HEK293T (cell line): ENCODE measurements around the gene ZNF665.
A peak's percentile ranks its signal among the peaks of the same experiment; 100 is the strongest.
"Not testable (repeated sequence)": the region's sequence is repeated elsewhere in the genome, so short reads cannot be mapped to it uniquely, and the experiment has no call there.

ENCODE experiments used
- CTCF ChIA-PET: fragments of 350-600 bp; formaldehyde crosslinking; extraction: SDS; loops from one replicate; lab custom pipeline; 2021; ENCODE audit warnings: antibody characterized with exemption, inconsistent platforms; lab: Yijun Ruan, JAX
- POLR2A ChIA-PET: fragments of 350-600 bp; formaldehyde crosslinking; extraction: SDS; loops from one replicate; lab custom pipeline; 2020; ENCODE audit warnings: antibody characterized with exemption, inconsistent platforms; lab: Yijun Ruan, JAX
- DNase-seq: peaks from one replicate; pipeline ENCODE4 v3.0.0; 2012; ENCODE audit warnings: mixed read lengths; ENCODE audit errors: extremely low spot score
- BHLHE40 ChIP-seq: fragments of 450-650 bp; IDR thresholded peaks from 2 replicates; pipeline ENCODE4 v1.6.1; 2016; ENCODE audit warnings: mild to moderate bottlenecking, moderate library complexity, borderline replicate concordance
- CTBP1 ChIP-seq: fragments of 450-650 bp; IDR thresholded peaks from 2 replicates; pipeline ENCODE4 v1.6.1; 2016; ENCODE audit warnings: borderline replicate concordance
- ELF4 ChIP-seq: fragments of 450-650 bp; IDR thresholded peaks from 2 replicates; pipeline ENCODE4 v1.6.1; 2017; ENCODE audit warnings: antibody characterized with exemption
- FOXA1 ChIP-seq: fragments of 450-650 bp; IDR thresholded peaks from 2 replicates; pipeline ENCODE4 v1.6.1; 2016; ENCODE audit warnings: mild to moderate bottlenecking
- FOXK2 ChIP-seq: fragments of 450-650 bp; IDR thresholded peaks from 2 replicates; pipeline ENCODE4 v1.6.1; 2016; ENCODE audit warnings: mild to moderate bottlenecking
- FOXM1 ChIP-seq: fragments of 450-650 bp; IDR thresholded peaks from 2 replicates; pipeline ENCODE4 v1.6.1; 2017; ENCODE audit warnings: mild to moderate bottlenecking, borderline replicate concordance
- HDGF ChIP-seq: fragments of 450-650 bp; IDR thresholded peaks from 2 replicates; pipeline ENCODE4 v1.6.1; 2017; ENCODE audit warnings: antibody characterized with exemption, borderline replicate concordance
- L3MBTL2 ChIP-seq: fragments of 450-650 bp; conservative IDR thresholded peaks from 2 replicates; pipeline ENCODE4 v1.6.1; 2016; ENCODE audit warnings: mild to moderate bottlenecking
- LEF1 ChIP-seq: fragments of 450-650 bp; IDR thresholded peaks from 2 replicates; pipeline ENCODE4 v1.6.1; 2017; ENCODE audit warnings: mild to moderate bottlenecking, borderline replicate concordance
- NFRKB ChIP-seq: fragments of 450-650 bp; IDR thresholded peaks from 2 replicates; pipeline ENCODE4 v1.6.1; 2016; ENCODE audit warnings: mild to moderate bottlenecking, moderate library complexity
- SP1 ChIP-seq: fragments of 450-650 bp; IDR thresholded peaks from 2 replicates; pipeline ENCODE4 v1.6.1; 2017
- SUZ12 ChIP-seq: fragments of 450-650 bp; IDR thresholded peaks from 2 replicates; pipeline ENCODE4 v1.6.1; 2016; ENCODE audit warnings: mild to moderate bottlenecking
- TARDBP ChIP-seq: fragments of 450-650 bp; IDR thresholded peaks from 2 replicates; pipeline ENCODE4 v1.6.1; 2016
- ZNF384 ChIP-seq: fragments of 450-650 bp; IDR thresholded peaks from 2 replicates; pipeline ENCODE4 v1.6.1; 2016
- TF ChIP-seq, protein P1 (sequence below): fragments of 450-650 bp; IDR thresholded peaks from 2 replicates; pipeline ENCODE4 v1.6.1; 2016

The ZNF665 gene

DNA sequence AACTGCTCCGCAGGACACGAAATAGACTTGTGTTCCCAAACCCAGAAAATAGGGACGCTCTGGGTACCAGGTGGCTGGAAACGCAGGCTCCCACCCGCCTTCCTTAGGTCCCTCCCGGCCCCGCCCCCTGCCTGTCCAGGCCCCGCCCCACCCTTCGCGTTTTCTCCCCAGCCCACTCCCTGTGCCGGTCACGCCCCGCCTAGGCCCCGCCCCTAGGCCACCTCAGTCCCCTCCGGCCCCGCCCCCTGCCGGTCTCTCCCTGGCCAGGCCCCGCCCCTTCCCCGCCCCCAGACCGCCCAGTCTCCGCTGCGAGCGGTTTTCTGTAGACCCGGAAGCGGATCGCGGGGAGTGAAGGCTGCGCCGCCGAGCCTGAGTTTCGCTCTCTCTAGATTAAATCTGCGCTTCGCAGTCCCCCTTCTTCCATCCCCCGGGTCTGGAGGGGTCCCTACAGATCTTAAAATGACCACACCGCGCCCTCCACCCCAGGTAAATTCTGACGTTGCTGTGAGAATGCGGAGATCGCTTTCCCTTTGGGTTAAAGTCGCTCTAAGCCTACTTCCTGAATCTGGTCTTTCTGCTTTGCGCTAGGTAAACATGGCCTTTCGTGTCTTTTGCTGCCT lies 3.7 kb upstream of the ZNF665 start:
- CTCF ChIA-PET, result no interaction called here
- no peak for TF ChIP-seq LEF1
- TF ChIP-seq ZNF384, result no peak
- TF ChIP-seq ELF4, result no peak
- TF ChIP-seq, protein P1, sequence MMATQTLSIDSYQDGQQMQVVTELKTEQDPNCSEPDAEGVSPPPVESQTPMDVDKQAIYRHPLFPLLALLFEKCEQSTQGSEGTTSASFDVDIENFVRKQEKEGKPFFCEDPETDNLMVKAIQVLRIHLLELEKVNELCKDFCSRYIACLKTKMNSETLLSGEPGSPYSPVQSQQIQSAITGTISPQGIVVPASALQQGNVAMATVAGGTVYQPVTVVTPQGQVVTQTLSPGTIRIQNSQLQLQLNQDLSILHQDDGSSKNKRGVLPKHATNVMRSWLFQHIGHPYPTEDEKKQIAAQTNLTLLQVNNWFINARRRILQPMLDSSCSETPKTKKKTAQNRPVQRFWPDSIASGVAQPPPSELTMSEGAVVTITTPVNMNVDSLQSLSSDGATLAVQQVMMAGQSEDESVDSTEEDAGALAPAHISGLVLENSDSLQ, result no peak
- TF ChIP-seq FOXA1, result no peak
- POLR2A ChIA-PET, result no interaction called here
- DNase-seq, result peak; percentile 18

DNA sequence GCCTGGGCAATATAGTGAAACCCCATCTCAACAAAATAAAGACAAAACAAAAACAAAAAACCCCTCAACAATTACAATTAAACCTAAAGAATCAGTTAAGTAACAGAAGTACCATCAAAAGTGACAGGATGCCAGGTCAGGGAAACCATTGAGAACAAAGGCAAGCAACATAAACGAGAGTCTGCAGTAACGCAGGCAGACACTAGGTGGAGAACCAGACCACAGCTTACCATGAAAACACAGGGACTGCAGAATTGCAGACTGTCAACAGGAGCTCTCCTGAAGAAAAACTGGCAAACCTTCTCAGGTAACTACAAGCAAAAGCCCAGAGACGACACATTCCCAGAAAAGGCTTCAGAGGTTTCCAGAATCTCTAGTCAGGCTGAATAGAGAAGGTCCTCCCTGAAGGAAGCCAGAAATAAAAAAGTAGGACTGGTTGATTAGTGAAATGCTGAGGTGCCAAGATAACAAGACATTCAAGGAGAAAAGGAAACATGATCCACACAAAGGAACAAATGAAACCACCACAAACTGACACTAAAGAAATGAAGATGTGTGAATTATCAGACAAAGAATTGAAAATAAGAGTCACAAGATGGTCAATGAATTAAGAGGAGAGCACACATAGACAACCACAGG lies 2.2 kb upstream of the ZNF665 start:
- POLR2A ChIA-PET, result no interaction called here
- TF ChIP-seq FOXA1 (no peak), BHLHE40 (no peak)
- TF ChIP-seq, protein P1, result no peak

DNA sequence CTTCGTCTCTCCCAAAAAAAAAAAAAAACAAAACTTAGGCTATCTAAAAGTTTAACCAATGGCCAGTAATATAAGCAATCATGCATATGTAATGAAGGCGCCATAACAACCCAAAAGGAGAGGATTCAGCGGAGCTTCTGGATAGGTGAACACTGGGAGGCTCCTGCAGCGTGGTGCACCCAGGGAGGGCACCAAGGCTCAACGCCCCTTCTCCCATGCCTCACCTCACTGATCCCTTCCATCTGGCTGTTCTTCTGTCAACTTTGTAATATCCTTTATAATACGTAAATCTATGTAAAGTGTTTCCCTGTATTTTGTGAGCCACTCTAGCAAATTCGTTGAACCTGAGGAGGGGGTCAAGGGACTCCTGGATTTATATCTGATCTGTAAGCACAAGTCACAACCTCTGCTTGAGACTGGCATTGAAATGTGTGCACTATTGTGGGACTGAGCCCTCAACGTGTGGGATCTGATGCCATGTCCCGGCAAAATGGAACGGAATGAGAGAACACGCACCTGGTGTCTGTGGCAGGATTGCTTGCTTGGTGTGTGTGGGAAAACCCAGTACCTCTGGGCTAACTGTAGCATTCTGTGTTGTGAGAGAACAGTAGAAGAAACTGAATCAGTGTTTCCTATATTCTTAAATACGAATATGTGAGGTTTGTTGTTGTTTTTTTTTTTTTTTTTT lies 521 bp upstream of the ZNF665 start:
- CTCF ChIA-PET, result no interaction called here

More for the DNA sequence above, 2.2 kb upstream of the ZNF665 start:
- peak; percentile 40 for DNase-seq
- CTCF ChIA-PET, result no interaction called here

DNA sequence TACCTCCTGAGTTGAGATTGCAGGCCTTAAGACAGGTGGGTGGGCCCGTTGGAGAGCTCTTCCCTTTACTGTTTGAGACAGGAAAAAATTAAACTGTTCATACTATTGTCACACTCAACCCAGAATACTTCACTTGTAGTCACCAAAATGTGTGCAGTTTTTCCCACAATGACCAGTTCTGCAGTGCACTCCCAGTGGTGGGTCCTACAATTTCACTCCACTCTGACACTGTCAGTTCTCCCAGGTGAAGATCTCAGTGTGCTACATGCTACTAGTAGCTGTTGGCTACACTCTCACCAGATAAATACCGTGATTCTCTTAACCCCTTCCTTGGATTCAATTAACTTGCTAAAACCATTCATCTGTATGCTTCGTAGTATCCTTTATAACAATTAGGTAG lies 2.9 kb downstream of the ZNF665 start:
- TF ChIP-seq FOXK2, result no peak
- ChIA-PET CTCF (no interaction called here), POLR2A (no interaction called here)
- no peak for DNase-seq

More for the DNA sequence above, 521 bp upstream of the ZNF665 start:
- DNase-seq, result no peak
- POLR2A ChIA-PET, result no interaction called here
- TF ChIP-seq L3MBTL2 (no peak), NFRKB (no peak)

DNA sequence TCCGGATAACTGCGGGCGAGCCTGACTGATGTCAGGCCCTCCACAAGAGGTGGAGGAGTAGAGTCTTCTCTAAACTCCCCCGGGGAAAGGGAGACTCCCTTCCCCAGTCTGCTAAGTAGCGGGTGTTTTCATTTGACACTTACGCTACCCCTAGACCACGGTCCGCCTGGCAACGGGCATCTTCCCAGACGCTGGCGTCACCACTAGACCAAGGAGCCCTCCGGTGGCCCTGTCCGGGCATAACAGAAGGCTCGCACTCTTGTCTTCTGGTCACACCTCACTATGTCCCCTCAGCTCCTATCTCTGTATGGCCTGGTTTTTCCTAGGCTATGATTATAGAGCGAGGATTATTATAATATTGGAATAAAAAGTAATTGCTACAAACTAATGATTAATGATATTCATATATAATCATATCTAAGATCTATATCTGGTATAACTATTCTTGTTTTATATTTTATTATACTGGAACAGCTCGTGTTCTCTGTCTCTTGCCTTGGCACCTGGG lies 3.4 kb downstream of the ZNF665 start:
- POLR2A ChIA-PET, DNase-seq, CTCF ChIA-PET: not testable (repeated sequence)

DNA sequence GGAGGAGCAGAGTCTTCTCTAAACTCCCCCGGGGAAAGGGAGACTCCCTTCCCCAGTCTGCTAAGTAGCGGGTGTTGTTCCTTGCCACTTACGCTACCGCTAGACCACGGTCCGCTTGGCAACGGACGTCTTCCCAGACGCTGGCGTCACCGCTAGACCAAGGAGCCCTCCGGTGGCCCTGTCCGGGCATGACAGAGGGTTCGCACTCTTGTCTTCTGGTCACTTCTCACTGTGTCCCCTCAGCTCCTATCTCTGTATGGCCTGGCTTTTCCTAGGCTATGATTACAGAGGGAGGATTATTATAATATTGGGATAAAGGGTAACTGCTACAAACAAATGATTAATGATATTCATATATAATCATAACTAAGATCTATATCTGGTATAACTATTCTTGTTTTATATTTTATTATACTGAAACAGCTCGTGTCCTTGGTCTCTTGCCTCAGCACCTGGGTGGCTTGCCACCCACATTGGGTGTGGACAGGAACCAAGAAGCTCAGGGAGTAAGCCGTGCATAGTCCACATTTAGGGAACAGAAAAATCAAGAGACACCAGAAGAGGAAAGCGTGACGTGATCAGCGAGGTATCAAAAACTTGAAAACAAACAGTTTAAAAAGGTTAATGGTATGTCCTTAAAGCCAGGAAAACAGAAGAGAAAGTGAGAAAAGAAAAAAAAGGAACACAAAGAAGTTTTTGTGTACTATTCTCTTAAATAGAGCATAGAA lies 7.8 kb downstream of the ZNF665 start:
- POLR2A ChIA-PET, CTCF ChIA-PET, DNase-seq: not testable (repeated sequence)

DNA sequence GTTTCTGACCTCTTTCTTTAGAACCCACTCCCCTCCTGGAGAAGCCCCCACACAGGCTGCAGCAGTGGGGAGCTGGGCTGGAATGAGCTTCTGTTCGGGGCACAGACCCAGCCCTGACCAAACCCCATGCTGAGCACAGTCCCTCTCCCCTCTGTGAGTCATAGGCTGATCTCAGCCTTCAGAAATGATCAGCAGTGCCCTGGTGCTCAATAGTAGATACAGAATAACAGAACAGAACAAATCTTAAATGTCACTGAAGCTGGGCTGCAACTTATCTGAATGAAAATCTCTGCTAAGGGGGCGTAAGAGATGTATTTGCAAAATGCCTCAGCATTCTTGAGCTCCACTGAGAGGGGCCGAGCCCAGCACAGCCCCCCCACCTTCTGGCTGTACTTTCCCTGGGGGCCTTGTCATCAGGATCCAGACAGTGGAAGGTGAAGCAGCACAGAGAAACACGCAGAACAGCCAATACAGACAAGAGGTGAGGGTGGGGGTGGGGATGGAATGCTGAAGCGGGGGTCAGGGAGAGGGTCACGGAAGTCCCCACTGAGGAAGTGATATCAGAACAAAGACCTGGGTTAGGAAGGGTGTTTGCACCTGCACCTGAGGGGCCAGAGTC lies 9.9 kb downstream of the ZNF665 start:
- no peak for DNase-seq
- CTCF ChIA-PET, result no interaction called here
- POLR2A ChIA-PET, result no interaction called here
- no peak for TF ChIP-seq SUZ12
- TF ChIP-seq BHLHE40, result no peak
- no peak for TF ChIP-seq ZNF384
- no peak for TF ChIP-seq LEF1
- no peak for TF ChIP-seq HDGF
- no peak for TF ChIP-seq NFRKB
- TF ChIP-seq CTBP1, result no peak

DNA sequence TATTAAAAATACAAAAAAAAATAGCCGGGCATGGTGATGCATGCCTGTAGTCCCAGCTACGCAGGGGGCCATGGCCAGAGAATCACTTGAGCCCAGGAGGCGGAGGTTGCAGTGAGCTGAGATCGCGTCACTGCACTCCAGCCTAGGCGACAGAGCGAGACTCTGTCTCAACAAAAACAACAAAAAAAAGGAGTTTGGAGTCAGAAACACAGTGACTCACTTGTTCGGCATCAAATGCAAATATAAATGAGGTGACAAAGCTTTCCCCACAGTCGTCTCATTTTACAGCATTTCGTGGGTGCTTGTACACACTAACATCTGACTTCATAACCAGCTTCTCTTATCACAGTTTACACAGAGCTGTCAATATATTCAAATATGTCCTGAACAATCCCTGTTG lies 11.0 kb downstream of the ZNF665 start:
- CTCF ChIA-PET, result no interaction called here
- no peak for DNase-seq
- POLR2A ChIA-PET, result no interaction called here
- TF ChIP-seq SP1 (no peak), L3MBTL2 (no peak), FOXK2 (no peak), NFRKB (no peak), LEF1 (no peak), FOXM1 (no peak), FOXA1 (no peak), ZNF384 (no peak), ELF4 (no peak), TARDBP (no peak)
- TF ChIP-seq, protein P1, result no peak
